GM12891 (cell line): ENCODE results near the gene EFHC2.

Experiments
- DNase-seq: peaks from one replicate; pipeline ENCODE4 v3.0.0; 2011; ENCODE audit warnings: low spot score; ENCODE audit not compliant: insufficient read length
- FAIRE-seq: peaks from 2 replicates; lab custom pipeline; 2011; peaks lifted over from hg19 to GRCh38; lab: Jason Lieb, UNC
- PAX5 ChIP-seq: IDR thresholded peaks from 2 replicates; pipeline ENCODE4 v1.6.1; 2011; ENCODE audit warnings: low read length, moderate library complexity, mild to moderate bottlenecking; ENCODE audit not compliant: insufficient read depth, severe bottlenecking
- POLR2A ChIP-seq: IDR thresholded peaks from 2 replicates; pipeline ENCODE4 v1.6.1; 2011; ENCODE audit warnings: low read depth, low read length, control low read depth
- POLR2AphosphoS5 ChIP-seq: IDR thresholded peaks from 2 replicates; pipeline ENCODE4 v1.6.1; 2011; ENCODE audit warnings: low read depth, low read length, control low read depth
- POU2F2 ChIP-seq: IDR thresholded peaks from 2 replicates; pipeline ENCODE4 v1.6.1; 2011; ENCODE audit warnings: low read depth, mild to moderate bottlenecking, control low read depth, low read length, moderate library complexity
- SPI1 ChIP-seq: IDR thresholded peaks from 2 replicates; pipeline ENCODE4 v1.6.1; 2011; ENCODE audit warnings: low read depth, low read length, control low read depth
- TAF1 ChIP-seq: IDR thresholded peaks from 2 replicates; pipeline ENCODE4 v1.6.1; 2011; ENCODE audit warnings: low read depth, low read length, control low read depth

EFHC2 gene

DNA sequence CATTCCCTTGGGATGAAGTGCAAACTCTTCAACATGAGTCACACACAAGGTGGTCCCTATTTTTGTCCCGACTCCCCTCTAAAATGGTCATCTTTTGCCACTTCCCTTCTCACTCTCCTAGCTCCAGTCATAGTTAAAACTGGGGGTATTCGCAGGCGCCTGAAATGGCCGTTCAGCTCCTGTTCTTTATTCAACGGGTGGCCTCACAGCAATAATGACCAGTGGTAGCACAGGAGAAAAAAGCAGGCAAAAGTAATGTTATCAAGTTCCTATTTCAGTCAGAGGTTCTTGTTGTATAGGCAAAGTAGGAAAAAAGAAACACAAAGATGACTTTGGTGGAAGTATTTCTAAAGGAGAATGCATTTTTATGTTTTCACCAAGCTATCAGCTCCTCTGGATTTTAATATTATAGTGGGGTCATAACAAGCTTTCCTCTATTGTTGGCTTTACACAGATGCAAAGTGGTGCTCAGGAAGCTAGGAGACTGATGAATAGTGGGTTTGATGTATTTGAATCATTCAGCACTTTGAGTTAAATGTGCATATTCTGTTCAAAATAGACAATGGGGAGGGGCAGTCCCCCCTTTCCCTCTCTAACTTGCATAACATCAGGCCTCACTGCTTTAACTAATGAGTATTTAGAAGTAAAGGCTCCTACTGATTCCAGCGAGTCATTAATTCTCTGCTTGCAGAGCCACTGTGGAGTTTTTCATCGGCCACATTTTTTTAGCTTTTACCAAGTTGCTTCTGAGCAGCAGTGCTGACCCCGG, 199.1 kb downstream of the EFHC2 start:
- DNase-seq: no peak
- no peak for FAIRE-seq
- no peak for TF ChIP-seq TAF1
- no peak for TF ChIP-seq POU2F2
- no peak for TF ChIP-seq PAX5
- TF ChIP-seq POLR2A: no peak
- no peak for TF ChIP-seq SPI1

DNA sequence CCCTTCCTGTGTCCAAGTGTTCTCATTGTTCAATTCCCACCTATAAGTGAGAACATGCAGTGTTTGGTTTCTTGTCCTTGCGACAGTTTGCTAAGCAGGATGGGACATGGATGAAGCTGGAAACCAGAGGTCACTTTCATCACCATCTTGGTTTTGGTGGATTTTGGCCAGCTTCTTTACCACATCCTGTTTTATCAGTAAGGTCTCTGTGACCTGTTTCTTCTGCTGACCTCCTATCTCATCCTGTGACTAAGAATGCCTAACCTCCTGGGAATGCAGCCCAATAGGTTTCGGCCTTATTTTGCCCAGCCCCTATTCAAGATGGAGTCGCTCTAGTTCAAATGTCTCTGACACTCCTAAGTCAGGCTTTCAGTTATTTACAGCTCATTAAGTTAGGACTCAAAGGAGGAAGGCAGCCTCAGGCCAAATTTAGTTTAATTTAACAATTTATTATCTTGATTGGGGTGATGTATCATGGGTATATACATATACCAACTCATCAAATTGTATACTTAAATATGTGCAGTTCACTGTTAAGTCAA, 200.3 kb downstream of the EFHC2 start:
- FAIRE-seq (no peak), DNase-seq (no peak)
- no peak for TF ChIP-seq SPI1
- TF ChIP-seq POU2F2: no peak
- no peak for TF ChIP-seq TAF1
- TF ChIP-seq POLR2A: no peak
- TF ChIP-seq PAX5: no peak
- TF ChIP-seq POLR2AphosphoS5: no peak

DNA sequence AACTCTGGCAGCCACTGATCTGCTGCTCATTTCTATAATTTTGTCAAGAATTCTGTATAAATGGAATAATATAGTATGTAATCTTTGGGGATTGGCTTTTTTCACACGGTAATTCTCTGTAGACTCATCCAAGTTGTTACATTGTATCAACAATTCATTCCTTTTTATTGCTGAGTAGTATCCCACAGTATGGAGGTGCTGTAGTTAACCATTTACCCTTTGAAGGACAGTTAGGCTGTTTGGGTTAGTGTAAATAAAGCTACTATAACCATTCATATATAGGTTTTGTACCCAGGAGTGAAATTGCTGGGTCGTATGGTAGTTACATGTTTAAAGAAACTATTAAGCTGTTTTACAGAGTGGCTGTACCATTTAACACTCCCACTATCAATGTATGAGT, 213.3 kb downstream of the EFHC2 start:
- TF ChIP-seq TAF1 (no peak), POLR2AphosphoS5 (no peak), SPI1 (no peak), POU2F2 (no peak), POLR2A (no peak), PAX5 (no peak)
- FAIRE-seq: no peak
- DNase-seq: no peak

DNA sequence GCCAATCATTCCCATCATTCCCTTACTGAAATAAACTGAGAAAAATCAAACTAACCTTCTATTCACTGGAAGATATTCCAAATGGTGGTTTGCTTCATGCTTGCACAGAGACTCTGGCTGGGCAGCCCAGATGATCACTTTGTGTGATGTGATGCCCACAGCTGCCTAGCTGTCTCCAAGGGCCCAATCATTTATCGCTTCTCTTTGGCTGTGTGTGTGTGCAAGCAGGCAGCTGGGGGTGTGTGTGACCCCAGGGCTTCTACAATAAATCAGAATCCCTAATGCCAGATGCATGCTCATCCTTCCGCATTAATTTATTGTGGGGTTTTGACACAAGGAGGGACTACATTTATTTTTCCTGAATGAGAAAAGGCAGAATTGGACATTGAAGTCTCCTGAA, 230.1 kb downstream of the EFHC2 start:
- no peak for FAIRE-seq
- no peak for TF ChIP-seq POU2F2
- no peak for TF ChIP-seq POLR2A
- TF ChIP-seq SPI1: no peak
- no peak for TF ChIP-seq POLR2AphosphoS5
- no peak for TF ChIP-seq PAX5
- TF ChIP-seq TAF1: no peak
- DNase-seq: no peak

DNA sequence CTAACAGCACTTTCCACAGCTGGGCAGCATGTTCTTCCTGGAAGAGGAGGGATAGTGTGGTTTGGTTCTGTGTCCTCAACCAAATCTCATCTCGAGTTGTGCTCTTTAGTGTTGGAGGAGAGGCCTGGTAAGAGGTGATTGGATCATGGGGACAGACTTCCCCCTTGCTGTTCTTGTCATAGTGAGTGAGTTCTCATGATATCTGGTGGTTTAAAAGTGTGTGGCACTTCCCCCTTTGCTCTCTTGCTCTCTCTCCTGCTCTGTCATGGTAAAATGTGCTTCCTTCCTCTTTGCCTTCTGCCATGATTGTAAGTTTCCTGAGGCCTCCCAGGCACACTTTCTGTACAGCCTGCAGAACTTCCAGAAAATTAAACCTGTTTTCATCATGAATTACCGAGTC, 236.6 kb downstream of the EFHC2 start:
- FAIRE-seq: no peak
- DNase-seq: no peak

DNA sequence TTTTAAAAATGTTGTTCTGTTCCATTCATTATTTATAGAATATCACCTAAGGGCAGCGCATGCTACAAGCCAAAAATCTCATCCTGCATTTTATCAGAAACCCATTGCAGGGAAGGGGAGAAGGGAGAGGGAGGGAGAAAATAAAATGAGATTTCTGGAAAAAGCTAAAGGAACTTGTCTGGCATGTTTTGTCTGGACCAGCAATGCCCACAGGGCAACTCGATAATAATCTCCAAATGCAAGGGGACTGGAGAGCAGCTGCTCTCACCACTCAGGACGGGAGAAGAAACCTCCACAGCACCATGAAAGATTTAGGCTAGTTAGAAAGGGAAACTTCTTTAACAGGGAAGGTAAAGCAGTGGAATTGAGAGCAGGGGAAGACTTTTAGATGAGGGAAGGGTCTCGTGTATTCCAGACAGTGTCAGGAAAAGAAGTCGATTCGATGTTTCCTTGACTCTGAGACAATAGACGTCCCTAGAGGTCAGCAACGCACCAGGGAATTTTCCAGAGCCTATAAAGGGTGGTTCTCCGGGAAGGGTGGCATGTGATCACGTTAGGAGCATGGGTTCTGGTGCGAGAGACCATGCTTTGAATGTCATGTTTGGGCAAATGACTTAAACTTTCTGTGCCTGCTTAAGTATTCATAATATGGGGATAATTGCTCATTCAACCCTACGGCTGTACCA, 238.1 kb downstream of the EFHC2 start:
- DNase-seq (no peak), FAIRE-seq (no peak)
- TF ChIP-seq POLR2A (no peak), POLR2AphosphoS5 (no peak), PAX5 (no peak), POU2F2 (no peak), TAF1 (no peak), SPI1 (no peak)

More for the DNA sequence above, 236.6 kb downstream of the EFHC2 start:
- TF ChIP-seq PAX5 (no peak), POLR2AphosphoS5 (no peak), SPI1 (no peak), POU2F2 (no peak), POLR2A (no peak), TAF1 (no peak)

DNA sequence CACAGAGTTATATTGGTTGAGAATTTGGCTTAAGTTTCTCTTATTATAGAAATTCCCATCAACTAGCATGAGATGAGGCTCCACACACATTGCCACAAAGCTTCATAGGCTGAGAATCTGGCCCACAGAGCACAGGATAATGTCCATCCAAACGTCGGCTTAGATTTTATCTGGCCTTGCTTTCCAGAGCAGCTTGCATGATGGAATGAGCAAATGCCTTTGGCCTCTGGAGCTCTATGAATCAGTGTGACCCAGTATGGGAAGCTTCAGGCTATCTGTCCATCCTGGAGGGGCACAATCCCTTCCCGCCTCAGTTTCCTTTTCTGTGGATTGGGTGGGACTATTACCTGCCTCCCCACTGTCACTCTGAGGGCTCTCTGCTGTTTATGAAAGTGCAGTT, 238.8 kb downstream of the EFHC2 start:
- FAIRE-seq: no peak
- TF ChIP-seq POU2F2: no peak
- TF ChIP-seq PAX5: no peak
- TF ChIP-seq SPI1: no peak
- TF ChIP-seq TAF1: no peak
- no peak for TF ChIP-seq POLR2A
- no peak for TF ChIP-seq POLR2AphosphoS5
- no peak for DNase-seq

DNA sequence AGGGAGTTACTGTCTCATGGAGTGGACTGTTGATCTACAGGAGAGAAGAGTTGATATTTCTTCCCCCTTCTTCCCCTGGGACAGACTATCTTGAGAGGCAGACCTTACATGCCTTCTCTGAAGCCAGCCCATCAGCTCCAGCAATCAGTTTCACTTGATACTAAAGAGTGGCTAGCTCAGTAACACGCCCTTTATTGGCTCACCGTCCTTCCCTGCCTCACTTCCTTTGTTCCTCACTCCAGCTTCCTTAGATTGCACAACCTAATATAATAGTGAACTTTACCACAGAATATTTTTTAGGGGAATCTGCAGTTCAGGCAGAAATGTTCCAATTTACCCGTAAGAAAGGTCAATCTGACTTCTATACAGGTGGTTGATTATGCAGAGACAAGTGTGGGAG, 242.2 kb downstream of the EFHC2 start:
- FAIRE-seq: no peak
- TF ChIP-seq POLR2AphosphoS5 (no peak), SPI1 (no peak), PAX5 (no peak), POLR2A (no peak)
- DNase-seq: no peak

DNA sequence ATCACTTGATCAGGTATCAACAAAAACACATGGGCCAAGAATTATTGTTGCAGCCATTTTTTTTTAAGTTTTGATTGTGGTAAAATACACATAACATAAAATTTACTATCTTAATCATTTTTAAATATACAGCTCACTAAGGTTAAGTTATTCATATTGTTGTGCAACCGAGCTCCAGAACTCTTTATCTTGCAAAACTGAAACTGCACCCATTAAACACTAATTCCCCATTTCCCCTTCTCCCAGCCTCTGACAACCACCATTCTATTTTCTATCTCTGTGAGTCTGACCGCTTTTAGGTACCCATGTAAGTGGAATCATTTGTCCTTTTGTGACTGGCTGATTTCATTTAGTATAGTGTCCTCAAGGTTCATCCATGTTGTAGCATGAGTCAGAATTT, 244.1 kb downstream of the EFHC2 start:
- DNase-seq (no peak), FAIRE-seq (no peak)
- TF ChIP-seq PAX5: no peak
- no peak for TF ChIP-seq POLR2AphosphoS5
- TF ChIP-seq POLR2A: no peak
- no peak for TF ChIP-seq POU2F2
- TF ChIP-seq SPI1: no peak
- no peak for TF ChIP-seq TAF1
